Measurements from ENCODE around the gene FRMD4B.

- TF ChIP-seq CTCF (IDR thresholded peaks at IDR 0.05) (no peak), EP300 (IDR thresholded peaks at IDR 0.05) (no peak)
Observed at GRCh38 chr3:69241769-69242168, 144.1 kb downstream of the FRMD4B start.

All from upper lobe of left lung (tissue), 4 donors.